T1000 (cell line): Measurements from ENCODE around the gene CDK6.
"Not testable (repeated sequence)": the region's sequence is repeated elsewhere in the genome, so short reads cannot be mapped to it uniquely, and the experiment has no call there.

ENCODE experiments used
- DNase-seq: peaks from one replicate; lab custom pipeline; 2025; ENCODE audit warnings: mixed read lengths; lab: John Stamatoyannopoulos, UW

CDK6 gene

GRCh38 chr7:92761391-92762097 lies 74.8 kb downstream of the CDK6 start:
- DNase-seq: no peak

DNA sequence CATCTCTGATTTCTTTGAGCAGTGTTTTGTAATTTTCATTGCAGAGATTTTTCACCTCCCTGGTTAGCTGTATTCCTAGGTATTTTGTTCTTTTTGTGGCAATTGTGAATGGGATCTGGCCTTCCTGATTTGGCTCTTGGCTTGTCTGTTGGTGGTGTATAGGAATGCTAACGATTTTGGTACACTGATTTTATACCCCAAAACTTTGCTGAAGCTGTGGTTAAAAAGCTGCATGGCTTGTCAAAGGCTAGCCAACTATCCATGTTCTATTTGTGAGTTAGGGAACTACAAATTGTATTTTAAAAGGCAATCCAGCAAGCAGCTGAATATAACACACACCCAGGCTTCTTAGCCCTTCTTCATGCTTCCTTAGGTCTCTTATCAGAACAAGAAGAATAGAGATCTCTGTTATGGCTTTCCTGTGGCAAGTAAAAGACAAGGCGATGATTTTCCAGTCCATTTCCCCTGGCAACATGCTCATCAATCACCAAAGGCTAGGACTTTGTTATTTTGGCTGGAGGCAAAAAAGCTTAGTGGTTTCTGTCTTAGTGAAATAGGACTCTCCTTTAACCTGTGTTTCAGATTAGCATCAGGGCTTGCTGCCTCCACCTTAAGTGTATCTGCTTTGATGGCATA lies 77.5 kb downstream of the CDK6 start:
- no peak for DNase-seq

DNA sequence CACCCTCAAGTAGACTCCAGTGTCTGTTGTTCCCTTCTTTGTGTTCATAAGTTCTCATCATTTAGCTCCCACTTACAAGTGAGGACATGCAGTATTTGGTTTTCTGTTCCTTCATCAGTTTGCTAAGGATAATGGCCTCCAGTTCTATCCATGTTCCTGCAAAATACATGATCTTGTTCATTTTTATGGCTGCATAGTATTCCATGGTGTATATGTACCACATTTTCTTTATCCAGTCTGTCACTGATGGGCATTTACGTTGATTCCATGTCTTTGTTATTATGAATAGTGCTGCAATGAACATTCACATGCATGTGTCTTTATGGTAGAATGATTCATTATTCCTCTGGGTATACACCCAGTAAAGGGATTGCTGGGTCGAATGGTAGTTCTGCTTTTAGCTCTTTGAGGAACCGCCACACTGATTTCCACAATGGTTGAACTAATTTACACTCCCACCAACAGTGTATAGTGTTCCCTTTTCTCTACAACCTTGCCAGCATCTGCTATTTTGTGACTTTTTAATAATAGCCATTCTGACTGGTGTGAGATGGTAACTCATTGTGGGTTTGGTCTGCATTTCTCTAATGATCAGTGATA lies 79.0 kb downstream of the CDK6 start:
- not testable (repeated sequence) for DNase-seq

GRCh38 chr7:92755680-92756079 lies 80.7 kb downstream of the CDK6 start:
- no peak for DNase-seq

DNA sequence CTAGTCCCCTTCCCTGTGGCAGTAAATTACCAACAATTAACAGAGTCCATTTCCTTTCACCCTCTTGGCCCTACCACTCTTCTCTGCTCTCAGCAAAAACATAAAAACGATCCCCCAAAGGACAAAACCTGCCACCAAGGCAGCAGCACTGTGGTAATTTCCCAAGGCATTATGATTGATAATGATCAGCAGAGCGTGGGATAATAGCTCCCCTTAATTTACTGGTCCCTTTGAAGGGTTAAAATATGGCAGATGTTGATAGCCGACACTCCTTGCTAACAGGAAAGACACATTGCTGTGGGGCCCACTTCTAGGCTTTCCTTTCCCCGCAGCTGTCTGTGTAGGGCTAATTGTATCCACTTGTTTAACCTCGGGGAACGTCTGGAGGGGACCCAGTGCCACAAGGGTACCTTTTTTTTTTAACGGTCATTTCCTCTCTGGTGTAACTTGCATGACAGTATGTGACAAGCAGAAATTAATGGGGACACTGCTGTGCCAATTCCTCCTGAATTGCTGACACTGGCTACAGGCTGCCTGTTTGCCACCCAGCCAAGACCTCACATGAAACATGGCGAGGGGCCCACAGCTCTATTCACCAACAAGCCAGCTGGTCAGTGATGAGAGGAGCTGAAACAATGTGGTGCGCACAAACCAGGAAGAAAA lies 81.3 kb downstream of the CDK6 start:
- no peak for DNase-seq

GRCh38 chr7:92753614-92754013 lies 82.8 kb downstream of the CDK6 start:
- no peak for DNase-seq

GRCh38 chr7:92751902-92752901 lies 84.2 kb downstream of the CDK6 start:
- no peak for DNase-seq

DNA sequence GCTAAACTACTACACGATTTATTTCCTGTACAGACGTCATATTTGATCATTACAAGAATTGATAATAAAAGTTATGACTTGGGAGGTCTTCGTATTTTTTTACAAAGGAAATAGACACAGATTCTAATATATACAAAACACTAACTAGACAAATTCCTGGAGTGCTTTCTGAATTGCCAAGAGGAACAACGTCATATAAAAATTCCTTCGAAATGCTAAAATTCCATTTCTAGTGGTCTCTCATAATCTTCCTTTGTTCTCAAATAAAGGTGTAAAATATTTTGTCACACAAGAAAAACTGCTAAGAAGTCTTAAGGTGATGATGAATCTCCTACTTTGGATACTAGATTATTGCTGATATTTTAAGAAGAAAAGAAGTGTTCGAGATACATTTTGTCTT lies 85.4 kb downstream of the CDK6 start:
- DNase-seq: no peak

DNA sequence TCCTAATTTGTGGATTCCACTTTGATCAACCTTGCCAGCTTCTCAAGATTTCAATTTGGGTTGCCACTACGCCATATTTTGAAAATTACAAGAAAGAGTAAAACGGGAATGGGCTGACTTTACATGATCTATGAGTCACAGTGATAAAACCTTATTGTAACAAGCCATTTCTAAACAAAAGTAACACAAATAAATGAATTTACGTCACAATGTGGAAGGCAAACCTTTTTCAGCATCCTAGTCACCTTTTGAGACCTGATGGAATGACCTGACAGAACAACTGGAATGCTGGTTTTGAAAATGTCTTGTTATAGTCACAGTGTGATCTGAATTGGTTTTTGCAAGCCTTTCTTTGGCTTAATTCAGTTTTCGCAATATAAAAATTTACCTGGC lies 85.9 kb downstream of the CDK6 start:
- DNase-seq: no peak

DNA sequence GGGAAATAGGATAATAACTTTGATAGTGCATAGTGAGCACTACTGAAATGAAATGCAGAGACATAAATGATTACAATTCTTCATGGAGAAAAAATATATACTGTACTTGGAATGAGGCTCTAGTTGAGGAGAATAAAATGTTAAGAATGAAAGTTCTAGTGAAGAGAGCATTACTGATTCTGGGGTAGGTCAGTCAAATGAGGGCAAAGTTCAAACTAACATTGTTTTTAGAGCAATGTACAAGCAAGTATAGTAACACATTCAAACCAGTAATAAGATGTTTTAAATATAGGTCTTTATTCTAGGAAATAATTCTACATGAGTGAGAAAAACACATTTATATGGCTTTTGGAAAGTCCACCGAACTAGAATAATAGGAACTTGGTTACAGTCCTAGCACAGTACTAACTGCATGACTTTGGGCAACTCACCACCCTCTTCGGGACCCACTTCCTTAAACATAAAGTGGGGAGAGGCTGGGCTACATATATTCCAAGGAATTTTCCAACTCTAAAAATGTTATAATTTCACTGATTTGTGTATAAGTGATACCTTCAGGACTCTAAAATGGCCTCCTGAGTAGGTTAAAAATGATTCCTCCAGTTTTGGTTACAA lies 86.4 kb downstream of the CDK6 start:
- no peak for DNase-seq

- DNase-seq: no peak
Measured at GRCh38 chr7:92749327-92749755, 87.0 kb downstream of the CDK6 start.

DNA sequence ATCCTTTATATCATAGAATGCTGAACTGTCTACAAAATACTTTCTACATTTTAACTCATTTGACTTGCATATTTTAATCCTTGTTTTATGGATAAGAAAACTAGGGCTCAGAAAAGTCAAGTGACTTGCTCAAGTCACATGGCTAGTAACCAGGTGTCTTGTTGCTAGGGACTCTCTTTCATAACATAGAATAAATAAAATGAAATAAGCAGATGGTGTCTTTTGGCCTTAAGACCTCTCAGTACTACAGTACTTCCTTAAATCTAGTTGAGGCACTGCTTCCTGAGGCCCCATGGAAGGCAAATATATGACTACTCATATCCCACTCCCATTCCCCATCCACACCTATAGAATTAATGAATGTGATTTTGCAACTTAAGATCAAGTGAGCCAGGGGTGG lies 87.9 kb downstream of the CDK6 start:
- no peak for DNase-seq

GRCh38 chr7:92747041-92747835 lies 89.1 kb downstream of the CDK6 start:
- DNase-seq: no peak

GRCh38 chr7:92745241-92745640 lies 91.1 kb downstream of the CDK6 start:
- DNase-seq: no peak

DNA sequence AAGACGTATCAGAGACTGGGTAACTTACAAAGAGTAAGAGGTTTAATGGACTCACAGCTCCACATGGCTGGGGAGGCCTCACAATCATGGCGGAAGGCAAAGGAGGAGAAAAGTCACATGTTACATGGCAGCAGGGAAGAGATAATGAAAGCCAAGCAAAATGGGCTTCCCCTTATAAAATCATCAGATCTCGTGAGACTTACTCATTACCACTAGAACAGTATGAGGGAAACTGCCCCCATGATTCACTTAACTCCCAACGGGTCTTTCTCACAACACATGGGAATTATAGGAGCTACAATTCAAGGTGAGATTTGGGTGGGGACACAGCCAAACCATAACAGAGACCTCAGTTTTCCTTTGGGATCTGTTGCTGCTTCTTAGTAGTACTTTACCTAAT lies 92.2 kb downstream of the CDK6 start:
- not testable (repeated sequence) for DNase-seq

DNA sequence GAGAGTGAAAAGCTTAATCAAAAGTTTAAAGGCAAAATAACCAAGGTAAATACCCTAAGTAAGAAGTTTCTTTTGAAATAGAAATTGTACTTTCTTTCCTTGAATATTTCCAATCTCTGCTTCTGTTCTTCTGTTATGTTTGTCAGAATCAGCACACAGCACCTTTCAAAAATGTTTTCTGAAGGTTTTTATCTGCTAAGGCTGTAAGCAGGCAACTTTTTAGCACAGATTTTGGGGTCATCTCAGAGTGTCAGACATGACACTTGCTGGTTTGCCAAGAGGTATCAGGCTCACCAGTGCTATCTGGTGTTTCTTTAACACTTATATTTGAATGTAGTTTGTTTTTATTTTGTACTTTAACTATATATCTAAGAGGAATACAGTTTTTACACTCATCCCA lies 94.2 kb downstream of the CDK6 start:
- no peak for DNase-seq

DNA sequence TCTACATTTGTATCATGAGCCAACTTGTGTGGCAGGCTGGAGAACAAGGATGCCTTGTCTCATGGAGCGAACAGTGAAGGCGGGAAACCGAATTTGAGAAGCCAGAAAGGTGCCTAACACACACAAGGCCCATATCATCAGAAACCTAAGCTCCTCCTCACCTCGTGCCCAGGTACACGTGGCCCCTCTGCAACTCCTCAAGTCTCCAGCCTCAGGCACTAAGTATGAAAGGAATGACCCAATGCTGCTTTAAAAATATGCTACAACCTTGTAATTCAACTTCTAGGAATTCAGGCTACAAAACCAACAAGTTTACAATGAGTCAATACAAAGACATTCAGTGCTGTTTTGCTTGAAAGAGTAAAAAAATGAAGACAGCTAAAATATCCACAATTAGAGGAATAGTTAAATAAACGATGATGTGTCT lies 95.7 kb downstream of the CDK6 start:
- no peak for DNase-seq

GRCh38 chr7:92740134-92740533 lies 96.2 kb downstream of the CDK6 start:
- DNase-seq: no peak

- no peak for DNase-seq
Measured at GRCh38 chr7:92739091-92739490, 97.3 kb downstream of the CDK6 start.

DNA sequence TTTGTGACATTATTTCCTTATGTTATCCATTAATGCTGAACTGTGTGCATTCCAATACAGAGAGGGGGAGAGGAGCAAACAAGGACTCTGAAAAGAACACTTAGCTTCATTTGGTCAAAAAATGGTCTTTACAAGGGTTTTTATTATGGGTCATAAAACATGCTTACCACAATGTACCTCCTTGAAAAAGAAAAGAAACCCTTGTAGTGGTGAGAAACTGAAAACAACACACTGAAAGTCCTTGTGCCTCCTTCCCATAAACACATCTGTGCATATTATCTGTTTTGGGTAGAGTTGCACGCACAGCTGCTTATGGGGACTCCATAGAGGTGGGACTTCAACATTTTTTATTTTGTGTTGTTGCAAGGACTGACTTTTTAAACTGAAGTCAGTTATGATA lies 98.7 kb downstream of the CDK6 start:
- no peak for DNase-seq
